Fibroblast of skin of left quadriceps (primary cell): ENCODE measurements around the gene PLXNA4.
A peak's percentile ranks its signal among the peaks of the same experiment; 100 is the strongest.

Experiments used
- DNase-seq, 2 experiments: peaks; one replicate each; pipeline ENCODE4 v3.0.0-alpha.2; 2013; ENCODE audit warnings: low read depth in 2 of 2

The PLXNA4 gene

GRCh38 chr7:132416395-132416794 lies 159.9 kb downstream of the PLXNA4 start:
- DNase-seq: no peak

GRCh38 chr7:132415259-132415658 lies 161.0 kb downstream of the PLXNA4 start:
- DNase-seq: no peak

- no peak for DNase-seq
These were observed 161.4 kb downstream of the PLXNA4 start for GRCh38 chr7:132414857-132415256.

GRCh38 chr7:132412435-132412834 lies 163.8 kb downstream of the PLXNA4 start:
- no peak for DNase-seq

- DNase-seq: no peak
These were observed 165.3 kb downstream of the PLXNA4 start for GRCh38 chr7:132410861-132411541.

- DNase-seq: no peak
These were observed 165.9 kb downstream of the PLXNA4 start for GRCh38 chr7:132410385-132410784.

GRCh38 chr7:132407764-132408163 lies 168.5 kb downstream of the PLXNA4 start:
- no peak for DNase-seq

- no peak for DNase-seq
These were observed 170.2 kb downstream of the PLXNA4 start for GRCh38 chr7:132406039-132406438.

GRCh38 chr7:132404261-132404660 lies 172.0 kb downstream of the PLXNA4 start:
- DNase-seq: no peak

- no peak for DNase-seq
These were observed 172.7 kb downstream of the PLXNA4 start for GRCh38 chr7:132403465-132404110.

GRCh38 chr7:132402751-132403245 lies 173.5 kb downstream of the PLXNA4 start:
- DNase-seq: no peak

- DNase-seq: no peak
These were observed 174.2 kb downstream of the PLXNA4 start for GRCh38 chr7:132402096-132402495.

- no peak for DNase-seq
These were observed 175.6 kb downstream of the PLXNA4 start for GRCh38 chr7:132400561-132401142.

- DNase-seq: no peak
These were observed 176.9 kb downstream of the PLXNA4 start for GRCh38 chr7:132399367-132399766.

GRCh38 chr7:132398253-132398925 lies 177.9 kb downstream of the PLXNA4 start:
- no peak for DNase-seq

GRCh38 chr7:132397070-132397469 lies 179.2 kb downstream of the PLXNA4 start:
- DNase-seq: no peak

GRCh38 chr7:132395361-132395760 lies 180.9 kb downstream of the PLXNA4 start:
- no peak for DNase-seq

- no peak for DNase-seq
These were observed 181.7 kb downstream of the PLXNA4 start for GRCh38 chr7:132394283-132395198.

- DNase-seq: peak; percentile 31 to 37
These were observed 182.4 kb downstream of the PLXNA4 start for GRCh38 chr7:132393789-132394261.

- DNase-seq: no peak
These were observed 183.6 kb downstream of the PLXNA4 start for GRCh38 chr7:132392713-132393112.

GRCh38 chr7:132390705-132391104 lies 185.6 kb downstream of the PLXNA4 start:
- peak; percentile 58 to 66 for DNase-seq
